GM12872 (cell line): ENCODE data around the gene MKKS.

ENCODE experiments used
- CTCF ChIP-seq: IDR thresholded peaks from 3 replicates; pipeline ENCODE4 v1.5.1; 2011; ENCODE audit warnings: low read depth, mild to moderate bottlenecking, low read length, moderate library complexity; ENCODE audit not compliant: insufficient read depth

Gene MKKS

DNA sequence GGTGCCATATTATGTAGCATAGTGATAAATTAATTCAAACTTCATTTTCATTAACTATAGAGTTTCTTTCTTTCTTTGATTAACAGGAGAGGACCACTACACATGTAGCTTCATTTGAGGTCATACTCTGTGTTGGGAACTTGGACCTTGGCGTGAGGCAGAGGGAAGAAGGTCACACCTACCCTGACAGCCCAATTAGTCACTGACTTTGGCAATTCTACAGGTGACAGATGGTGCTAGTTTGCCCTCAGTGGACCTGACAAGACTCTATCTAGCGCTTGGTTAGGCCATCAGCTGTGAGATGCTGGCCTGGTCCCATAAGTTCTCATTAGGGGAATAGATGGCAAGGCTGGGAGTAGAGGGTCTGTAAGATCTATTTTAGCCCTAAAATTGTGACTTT, 15.2 kb upstream of the MKKS start:
- TF ChIP-seq CTCF: no peak

DNA sequence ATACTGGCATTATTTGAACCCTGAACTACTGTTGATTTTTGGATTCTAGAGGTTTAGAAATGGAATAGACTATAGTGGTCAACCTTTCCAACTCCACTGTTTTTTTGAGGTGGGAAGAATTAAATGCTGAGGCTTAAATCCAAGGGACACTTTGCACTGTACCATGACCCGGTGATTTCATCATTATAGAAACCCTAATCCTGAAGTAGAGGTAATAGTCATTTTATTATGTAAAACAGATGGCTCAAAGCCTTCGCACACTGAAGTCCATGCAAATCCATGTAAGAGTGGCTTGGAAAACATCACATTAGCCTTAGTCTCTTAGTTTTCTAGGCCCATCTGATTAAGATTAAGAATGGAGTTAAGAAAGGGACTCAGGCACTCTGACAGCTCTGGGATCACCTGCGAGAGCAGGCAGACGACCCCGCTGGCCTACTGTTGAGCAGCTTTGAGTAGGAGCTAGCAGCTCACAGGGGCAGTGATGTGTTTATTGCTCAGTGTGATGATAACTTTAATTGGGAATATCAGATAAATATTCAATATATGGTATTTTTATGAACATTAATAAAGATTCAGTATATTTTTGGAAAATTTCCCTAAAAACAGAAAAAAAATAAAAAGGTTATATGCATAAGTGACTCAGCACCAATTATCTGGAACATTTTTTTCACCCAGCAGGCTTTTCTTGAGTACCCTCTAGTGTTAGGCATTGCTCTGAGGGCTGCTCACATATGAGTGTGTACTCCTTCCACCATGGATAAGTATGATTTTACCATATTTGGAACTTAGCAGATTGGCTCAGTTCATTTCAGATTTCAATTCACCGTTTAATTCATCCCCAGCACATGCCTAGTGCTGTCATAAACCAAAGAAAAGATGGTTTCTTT, 14.5 kb upstream of the MKKS start:
- no peak for TF ChIP-seq CTCF

DNA sequence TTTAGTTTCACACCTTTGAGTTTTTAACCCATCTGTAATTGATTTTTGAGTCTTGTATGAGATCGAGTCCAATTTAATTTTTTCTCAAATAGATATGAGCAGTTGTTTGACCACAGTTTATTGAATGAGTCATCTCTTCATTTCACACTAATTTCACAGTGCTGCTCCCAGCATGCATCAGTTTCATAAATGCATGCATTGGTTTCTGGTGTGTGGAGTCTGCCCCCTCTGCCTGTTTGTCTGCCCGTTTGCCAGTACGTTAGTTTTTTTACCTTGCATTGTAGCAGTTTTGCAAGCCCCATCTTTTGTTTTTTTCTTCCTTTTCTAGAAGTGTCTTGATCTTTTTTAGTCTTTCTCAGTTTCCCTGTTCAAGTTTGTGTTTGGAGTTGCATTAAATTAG, 13.0 kb upstream of the MKKS start:
- TF ChIP-seq CTCF: no peak

- TF ChIP-seq CTCF: no peak
Observed at GRCh38 chr20:10445758-10446157, 11.7 kb upstream of the MKKS start.

DNA sequence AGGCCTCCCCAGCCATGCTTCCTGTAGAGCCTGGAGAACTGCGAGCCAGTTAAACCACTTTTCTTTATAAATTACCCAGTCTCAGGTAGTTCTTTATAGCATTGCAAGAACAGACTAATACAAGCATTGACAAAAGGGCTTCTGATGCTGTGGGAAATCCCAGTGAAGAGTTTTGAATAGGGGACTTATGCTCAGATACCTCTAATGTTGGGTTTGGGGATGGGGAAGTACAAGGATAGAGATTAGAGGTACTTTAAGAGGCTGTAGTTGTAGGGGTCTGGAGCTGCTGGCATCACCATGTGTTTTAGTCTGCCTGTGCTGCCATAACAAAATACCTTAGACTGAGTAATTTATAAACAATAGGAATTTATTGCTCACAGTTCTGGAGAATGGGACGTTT, 9.9 kb upstream of the MKKS start:
- no peak for TF ChIP-seq CTCF

DNA sequence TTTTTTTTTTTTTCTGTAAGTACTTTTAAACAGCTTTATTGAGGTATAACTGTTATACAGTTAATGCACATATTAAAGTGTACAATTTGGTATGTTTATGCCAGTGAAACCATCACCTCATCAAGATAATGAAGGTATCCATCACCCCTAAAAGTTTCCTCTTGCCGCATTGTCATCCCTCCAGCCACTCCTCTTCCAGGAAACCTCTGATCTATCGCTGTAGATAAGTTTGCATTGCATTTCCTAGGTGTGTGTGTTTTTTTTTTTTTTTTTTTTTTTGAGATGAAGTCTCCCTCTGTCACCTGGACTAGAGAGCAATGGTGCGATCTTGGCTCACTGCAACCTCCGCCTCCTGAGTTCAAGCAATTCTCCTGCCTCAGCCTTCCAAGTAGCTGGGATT, 4.2 kb upstream of the MKKS start:
- TF ChIP-seq CTCF: no peak

- TF ChIP-seq CTCF: no peak
Observed at GRCh38 chr20:10436053-10436699, 2.2 kb upstream of the MKKS start.
